NT2/D1 (cell line): ENCODE results near the gene CYP11A1.
A peak's percentile ranks its signal among the peaks of the same experiment; 100 is the strongest.

Source experiments
- DNase-seq: peaks from one replicate; pipeline ENCODE4 v3.0.0-alpha.2; 2011; ENCODE audit warnings: low read depth, low spot score
- H3K27me3 ChIP-seq: 2 replicates; pipeline ENCODE4 v1.6.0; 2011; ENCODE audit warnings: mild to moderate bottlenecking; ENCODE audit not compliant: insufficient read length, insufficient read depth
- H3K36me3 ChIP-seq: 2 replicates; pipeline ENCODE4 v1.6.1; 2011; ENCODE audit warnings: mild to moderate bottlenecking, low read length, mixed read lengths; ENCODE audit not compliant: insufficient read depth, insufficient read length
- H3K4me1 ChIP-seq: 2 replicates; pipeline ENCODE4 v1.5.1; 2011; ENCODE audit not compliant: insufficient read depth, insufficient read length
- H3K4me3 ChIP-seq: 2 replicates; pipeline ENCODE4 v1.5.1; 2011; ENCODE audit warnings: low read depth; ENCODE audit not compliant: insufficient read length
- H3K9ac ChIP-seq: 2 replicates; pipeline ENCODE4 v1.6.0; 2011; ENCODE audit warnings: low read depth; ENCODE audit not compliant: insufficient read length
- H3K9me3 ChIP-seq: 2 replicates; pipeline ENCODE4 v1.5.1; 2011; ENCODE audit warnings: mild to moderate bottlenecking, low read length; ENCODE audit not compliant: insufficient read depth
- SUZ12 ChIP-seq: IDR thresholded peaks from 2 replicates; pipeline ENCODE4 v1.6.1; 2011; ENCODE audit not compliant: insufficient read length, insufficient read depth; ENCODE audit errors: extremely low read depth
- YY1 ChIP-seq: IDR thresholded peaks from 2 replicates; pipeline ENCODE4 v1.6.1; 2011; ENCODE audit not compliant: insufficient read length, insufficient read depth
- ZNF274 ChIP-seq: IDR thresholded peaks from 2 replicates; pipeline ENCODE4 v1.6.1; 2011; ENCODE audit warnings: mild to moderate bottlenecking, low read depth, low read length

CYP11A1 gene

GRCh38 chr15:74375303-74375693 is 7.9 kb upstream of the CYP11A1 start:
- no peak overlapping the region for H3K9ac ChIP-seq
- no peaks in the 10 kb centered on the region for H3K9me3 ChIP-seq
- peaks cover 3% of the 10 kb centered on the region for H3K36me3 ChIP-seq
- DNase-seq = peak; percentile 74
- H3K4me1 ChIP-seq = peaks cover 16% of the 10 kb centered on the region
- TF ChIP-seq ZNF274 = no peak
- no peak for TF ChIP-seq YY1
- no peak for TF ChIP-seq SUZ12
- peaks cover 7% of the 10 kb centered on the region for H3K27me3 ChIP-seq
- no peak overlapping the region for H3K4me3 ChIP-seq

GRCh38 chr15:74374648-74375302 is 7.3 kb upstream of the CYP11A1 start:
- no peak overlapping the region for H3K9ac ChIP-seq

GRCh38 chr15:74373731-74374647 is 6.5 kb upstream of the CYP11A1 start:
- TF ChIP-seq YY1 (no peak), ZNF274 (no peak), SUZ12 (no peak)
- peak; percentile 87 for DNase-seq
- H3K4me3 ChIP-seq = peak overlapping the region; percentile 58
- peaks cover 7% of the 10 kb centered on the region for H3K27me3 ChIP-seq
- peak overlapping the region; percentile 82 for H3K9ac ChIP-seq
- H3K4me1 ChIP-seq = peaks cover 15% of the 10 kb centered on the region
- no peaks in the 10 kb centered on the region for H3K9me3 ChIP-seq
- H3K36me3 ChIP-seq = peaks cover 8% of the 10 kb centered on the region

More at GRCh38 chr15:74374648-74375302, 7.3 kb upstream of the CYP11A1 start:
- no peak for DNase-seq
- Histone ChIP-seq H3K9me3 (no peaks in the 10 kb centered on the region), H3K4me3 (peak overlapping the region; percentile 58), H3K27me3 (peaks cover 7% of the 10 kb centered on the region), H3K4me1 (peaks cover 16% of the 10 kb centered on the region), H3K36me3 (peaks cover 3% of the 10 kb centered on the region)
- no peak for TF ChIP-seq YY1
- no peak for TF ChIP-seq SUZ12
- no peak for TF ChIP-seq ZNF274

GRCh38 chr15:74373056-74373650 is 5.7 kb upstream of the CYP11A1 start:
- Histone ChIP-seq H3K36me3 (peaks cover 8% of the 10 kb centered on the region), H3K9ac (peak overlapping the region; percentile 43), H3K4me1 (peaks cover 12% of the 10 kb centered on the region), H3K4me3 (no peak overlapping the region), H3K27me3 (peaks cover 7% of the 10 kb centered on the region), H3K9me3 (no peaks in the 10 kb centered on the region)
- DNase-seq = no peak
- TF ChIP-seq SUZ12 (no peak), YY1 (no peak), ZNF274 (no peak)

DNA sequence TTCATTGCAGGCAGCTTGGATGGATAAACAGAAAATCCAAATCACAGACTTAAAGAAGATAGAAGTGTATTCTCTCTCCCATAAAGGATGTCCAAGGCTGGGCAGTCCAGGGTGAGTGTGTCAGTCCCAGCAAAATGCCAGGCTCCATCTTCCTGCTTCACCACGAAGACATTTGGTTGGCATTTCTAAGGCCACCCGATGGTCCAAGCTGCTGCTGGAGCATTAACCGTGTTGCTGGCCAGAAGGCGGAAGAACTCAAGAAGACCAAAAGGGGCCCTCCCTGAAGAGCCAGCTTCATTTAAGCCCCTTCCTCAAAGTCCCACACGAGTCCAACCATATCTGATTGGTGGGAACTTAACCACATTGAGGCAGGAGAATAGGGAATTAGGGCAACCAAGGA is 3.0 kb upstream of the CYP11A1 start:
- H3K4me3 ChIP-seq = no peak overlapping the region
- H3K9me3 ChIP-seq = no peaks in the 10 kb centered on the region
- peaks cover 19% of the 10 kb centered on the region for H3K4me1 ChIP-seq
- TF ChIP-seq SUZ12 (no peak), ZNF274 (no peak), YY1 (no peak)
- peaks cover 8% of the 10 kb centered on the region for H3K36me3 ChIP-seq
- DNase-seq = no peak
- peaks cover 4% of the 10 kb centered on the region for H3K27me3 ChIP-seq
- H3K9ac ChIP-seq = no peak overlapping the region

GRCh38 chr15:74369756-74370155 is 2.3 kb upstream of the CYP11A1 start:
- DNase-seq = no peak
- peaks cover 8% of the 10 kb centered on the region for H3K36me3 ChIP-seq
- H3K4me1 ChIP-seq = peaks cover 16% of the 10 kb centered on the region
- TF ChIP-seq YY1 (no peak), ZNF274 (no peak), SUZ12 (no peak)
- H3K9ac ChIP-seq = no peak overlapping the region
- H3K9me3 ChIP-seq = no peaks in the 10 kb centered on the region
- H3K27me3 ChIP-seq = peaks cover under 1% of the 10 kb centered on the region
- H3K4me3 ChIP-seq = no peak overlapping the region
